HG03565 (cell line): ENCODE measurements around the gene IGFBP4.

ENCODE experiments used
- ATAC-seq: cut with Tn5 transposase; IDR thresholded peaks from one replicate; pipeline ENCODE4 v1.9.1; 2021; ENCODE audit warnings: mild to moderate bottlenecking, moderate library complexity; ENCODE audit not compliant: unreplicated experiment

The IGFBP4 gene

GRCh38 chr17:40470932-40471828 is 27.9 kb downstream of the IGFBP4 start:
- no peak for ATAC-seq

GRCh38 chr17:40471846-40472732 is 28.8 kb downstream of the IGFBP4 start:
- ATAC-seq: no peak

- ATAC-seq: no peak
Measured at GRCh38 chr17:40472733-40473452, 29.6 kb downstream of the IGFBP4 start.

GRCh38 chr17:40473573-40474365 is 30.5 kb downstream of the IGFBP4 start:
- ATAC-seq: no peak

GRCh38 chr17:40474419-40475002 is 31.3 kb downstream of the IGFBP4 start:
- ATAC-seq: no peak

GRCh38 chr17:40475234-40475908 is 32.1 kb downstream of the IGFBP4 start:
- ATAC-seq: no peak

GRCh38 chr17:40477796-40478195 is 34.5 kb downstream of the IGFBP4 start:
- ATAC-seq: no peak

- no peak for ATAC-seq
Measured at GRCh38 chr17:40478486-40478885, 35.2 kb downstream of the IGFBP4 start.

- ATAC-seq: no peak
Measured at GRCh38 chr17:40479754-40480480, 36.7 kb downstream of the IGFBP4 start.

GRCh38 chr17:40480501-40481003 is 37.3 kb downstream of the IGFBP4 start:
- ATAC-seq: no peak

GRCh38 chr17:40481106-40481505 is 37.9 kb downstream of the IGFBP4 start:
- no peak for ATAC-seq

- ATAC-seq: no peak
Measured at GRCh38 chr17:40482722-40483121, 39.5 kb downstream of the IGFBP4 start.

GRCh38 chr17:40483679-40484078 is 40.4 kb downstream of the IGFBP4 start:
- no peak for ATAC-seq

- no peak for ATAC-seq
Measured at GRCh38 chr17:40484285-40484972, 41.2 kb downstream of the IGFBP4 start.

GRCh38 chr17:40484973-40485530 is 41.8 kb downstream of the IGFBP4 start:
- no peak for ATAC-seq

GRCh38 chr17:40485851-40486521 is 42.7 kb downstream of the IGFBP4 start:
- ATAC-seq: no peak
